AG04450 (cell line): ENCODE data around the gene APOBEC2. TPM values are rescaled to one million over a fixed set of nuclear protein-coding genes. Genes with fewer than 3 reads are reported as not detected.
A peak's percentile ranks its signal among the peaks of the same experiment; 100 is the strongest.
"Not testable (repeated sequence)": the region's sequence is repeated elsewhere in the genome, so short reads cannot be mapped to it uniquely, and the experiment has no call there.

Experiments
- CTCF ChIA-PET: fragments of 300-600, 350-600 bp; formaldehyde crosslinking; extraction: SDS; loops from one replicate; lab custom pipeline; 2022; ENCODE audit warnings: antibody characterized with exemption, inconsistent platforms; lab: Charles Lee
- POLR2A ChIA-PET: fragments of 350-600 bp; formaldehyde crosslinking; extraction: SDS; loops from one replicate; lab custom pipeline; 2021; ENCODE audit warnings: antibody characterized with exemption, inconsistent platforms; lab: Yijun Ruan, JAX
- DNase-seq: peaks from one replicate; pipeline ENCODE4 v3.0.0-alpha.2; 2011; ENCODE audit warnings: low read depth, low spot score
- H3K27ac ChIP-seq: one replicate; pipeline ENCODE4 v1.5.1; 2012; ENCODE audit warnings: low read depth, low read length, control low read depth
- H3K27me3 ChIP-seq: one replicate; pipeline ENCODE4 v1.6.0; 2012; ENCODE audit warnings: low read length; ENCODE audit not compliant: control insufficient read depth, insufficient read depth
- H3K4me3 ChIP-seq: 2 replicates; pipeline ENCODE4 v1.5.1; 2011; ENCODE audit warnings: mild to moderate bottlenecking, low read depth, low read length, control low read depth
- H3K9me3 ChIP-seq: 2 replicates; pipeline ENCODE4 v1.5.1; 2012; ENCODE audit warnings: low read length; ENCODE audit not compliant: control insufficient read depth, insufficient read depth
- polyA minus RNA-seq: library from RNA; depleted of rRNA, polyadenylated mRNA; stranded (reverse); fragments of >200 nt; gene quantifications from 2 replicates; pipeline ENCODE4 v1.2.3, GENCODE V29; 2011; rRNA and poly(A)+ RNA removed
- polyA plus RNA-seq: library from polyadenylated mRNA; depleted of rRNA; stranded (reverse); fragments of >200 nt; gene quantifications from 2 replicates; pipeline ENCODE4 v1.2.3, GENCODE V29; 2011; rRNA removed
- TF ChIP-seq, protein P1 (sequence below): IDR thresholded peaks from 2 replicates; pipeline ENCODE4 v1.5.1; 2011; ENCODE audit warnings: low read depth, low read length, control low read depth, inconsistent platforms

Gene APOBEC2
- polyA plus RNA-seq = not detected in 2 replicates
- not detected in 2 replicates for polyA minus RNA-seq

DNA sequence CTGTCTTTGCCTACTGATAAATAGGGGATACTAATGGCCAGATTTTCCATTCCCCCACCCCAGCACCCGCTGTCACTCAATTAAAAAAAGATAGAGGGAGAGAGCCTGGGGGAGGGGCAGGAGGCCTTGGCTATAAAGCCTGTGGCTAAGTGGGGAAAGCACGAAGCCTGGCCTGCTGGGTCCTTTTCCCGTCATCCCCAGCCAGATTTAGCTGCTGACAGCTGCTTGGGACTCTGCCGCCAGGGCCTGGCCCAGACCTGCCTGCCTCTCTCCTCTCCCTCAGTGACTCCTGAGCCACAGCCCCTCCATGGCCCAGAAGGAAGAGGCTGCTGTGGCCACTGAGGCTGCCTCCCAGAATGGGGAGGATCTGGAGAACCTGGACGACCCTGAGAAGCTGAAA, at the start of gene APOBEC2:
APOBEC2 (plus strand) TSS at position 162 of the 400 bp plus-strand sequence; CDS start at position 308, 146 bp downstream.
- ChIA-PET POLR2A (no interaction called here), CTCF (interaction anchor here (1.0 to 1.3 kb wide), 2 partner anchors 14 to 15 kb away, joined by 3 to 5 read pairs; partner anchors contain the start of gene UNC5CL)
- TF ChIP-seq, protein P1, sequence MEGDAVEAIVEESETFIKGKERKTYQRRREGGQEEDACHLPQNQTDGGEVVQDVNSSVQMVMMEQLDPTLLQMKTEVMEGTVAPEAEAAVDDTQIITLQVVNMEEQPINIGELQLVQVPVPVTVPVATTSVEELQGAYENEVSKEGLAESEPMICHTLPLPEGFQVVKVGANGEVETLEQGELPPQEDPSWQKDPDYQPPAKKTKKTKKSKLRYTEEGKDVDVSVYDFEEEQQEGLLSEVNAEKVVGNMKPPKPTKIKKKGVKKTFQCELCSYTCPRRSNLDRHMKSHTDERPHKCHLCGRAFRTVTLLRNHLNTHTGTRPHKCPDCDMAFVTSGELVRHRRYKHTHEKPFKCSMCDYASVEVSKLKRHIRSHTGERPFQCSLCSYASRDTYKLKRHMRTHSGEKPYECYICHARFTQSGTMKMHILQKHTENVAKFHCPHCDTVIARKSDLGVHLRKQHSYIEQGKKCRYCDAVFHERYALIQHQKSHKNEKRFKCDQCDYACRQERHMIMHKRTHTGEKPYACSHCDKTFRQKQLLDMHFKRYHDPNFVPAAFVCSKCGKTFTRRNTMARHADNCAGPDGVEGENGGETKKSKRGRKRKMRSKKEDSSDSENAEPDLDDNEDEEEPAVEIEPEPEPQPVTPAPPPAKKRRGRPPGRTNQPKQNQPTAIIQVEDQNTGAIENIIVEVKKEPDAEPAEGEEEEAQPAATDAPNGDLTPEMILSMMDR = no peak
- Histone ChIP-seq H3K4me3 (no peak within 1 kb of the TSS), H3K9me3 (no peaks in the 10 kb centered on the region), H3K27me3 (peaks cover 4% of the 10 kb centered on the region), H3K27ac (no peak within 1 kb of the TSS)
- no peak for DNase-seq

DNA sequence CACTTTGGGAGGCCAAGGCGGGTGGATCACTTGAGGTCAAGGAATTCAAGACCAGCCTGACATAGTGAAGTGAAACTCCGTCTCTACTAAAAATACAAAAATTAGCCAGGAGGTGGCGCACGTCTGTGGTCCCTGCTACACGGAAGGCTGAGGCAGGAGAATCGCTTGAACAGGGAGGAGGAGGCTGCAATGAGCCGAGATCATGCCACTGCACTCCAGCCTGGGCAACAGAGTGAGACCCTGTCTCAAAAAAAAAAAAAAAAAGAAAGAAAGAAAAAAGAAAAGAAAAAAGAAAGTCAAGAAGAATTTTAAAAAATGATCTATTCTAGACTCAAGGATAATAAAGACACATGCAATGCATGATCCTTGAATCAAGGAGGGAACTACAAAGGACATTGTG, 46.8 kb upstream of the APOBEC2 start:
- POLR2A ChIA-PET, H3K27ac ChIP-seq, H3K9me3 ChIP-seq, CTCF ChIA-PET, H3K4me3 ChIP-seq, DNase-seq: not testable (repeated sequence)
- TF ChIP-seq, protein P1 = peak; percentile 59
- peaks cover 18% of the 10 kb centered on the region for H3K27me3 ChIP-seq

DNA sequence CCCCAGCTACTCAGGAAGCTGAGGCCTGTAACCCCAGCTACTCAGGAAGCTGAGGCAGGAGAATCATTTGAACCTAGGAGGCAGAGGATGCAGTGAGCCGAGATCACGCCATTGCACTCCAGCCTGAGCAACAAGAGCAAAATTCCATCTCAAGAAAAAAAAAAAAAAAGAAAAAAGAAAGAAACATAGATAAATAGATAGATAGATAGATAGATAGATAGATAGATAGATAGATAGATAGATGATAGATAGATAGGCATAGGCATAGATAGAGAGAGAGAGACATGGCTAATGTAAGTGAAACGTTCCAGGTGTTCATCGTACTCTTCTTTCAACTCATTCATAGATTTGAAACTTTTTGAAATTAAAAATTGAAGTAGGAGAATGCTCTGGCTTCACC, 46.0 kb upstream of the APOBEC2 start:
- H3K9me3 ChIP-seq, POLR2A ChIA-PET, H3K4me3 ChIP-seq, H3K27ac ChIP-seq, CTCF ChIA-PET, DNase-seq: not testable (repeated sequence)
- peaks cover 19% of the 10 kb centered on the region for H3K27me3 ChIP-seq

DNA sequence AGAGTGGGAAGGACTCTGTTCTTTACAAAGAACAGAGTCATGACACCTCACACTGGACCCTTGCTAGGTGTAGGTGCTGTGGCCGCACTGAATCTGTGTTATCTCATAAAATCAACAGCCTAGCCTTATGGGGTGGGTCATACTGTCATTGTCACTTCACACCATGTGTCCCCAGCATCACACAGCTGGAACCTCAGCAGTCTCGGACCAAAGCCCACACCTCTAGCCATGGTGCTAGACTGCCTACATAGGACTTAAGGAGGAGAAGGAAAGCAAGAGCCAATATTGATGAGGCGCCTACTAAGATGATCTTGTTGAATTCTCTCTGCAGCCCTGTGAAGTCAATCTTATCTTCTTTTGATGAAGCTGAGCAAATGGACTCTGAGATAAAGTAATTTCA, 45.0 kb upstream of the APOBEC2 start:
- TF ChIP-seq, protein P1 = no peak
- ChIA-PET POLR2A (no interaction called here), CTCF (interaction anchor here (0.6 to 2.5 kb wide), 4 partner anchors 10 to 28 kb away, joined by 3 to 12 read pairs (median 4); no protein-coding TSS in a partner anchor)
- H3K9me3 ChIP-seq = no peaks in the 10 kb centered on the region
- DNase-seq = no peak
- H3K27me3 ChIP-seq = peaks cover 14% of the 10 kb centered on the region
- no peak overlapping the region for H3K27ac ChIP-seq
- H3K4me3 ChIP-seq = no peak overlapping the region

DNA sequence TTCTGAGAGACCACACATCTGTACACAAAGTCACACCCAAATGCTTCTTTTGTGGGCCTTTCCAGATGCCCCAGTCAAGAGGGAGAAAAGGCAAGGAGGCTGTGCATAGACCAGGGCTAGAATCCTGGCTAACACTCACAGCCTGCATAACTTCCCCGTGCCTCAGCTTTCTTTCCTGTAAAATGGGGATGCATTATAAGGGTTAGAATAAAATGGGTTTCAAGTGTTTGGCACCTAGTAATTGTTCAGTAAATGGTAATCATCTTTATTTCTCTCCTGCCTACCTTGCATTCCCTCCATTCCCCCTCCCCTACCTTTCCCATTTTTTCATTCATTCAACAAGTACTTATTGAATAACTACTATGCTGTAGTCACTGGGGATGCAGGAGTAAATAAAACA, 43.3 kb upstream of the APOBEC2 start:
- no peak overlapping the region for H3K4me3 ChIP-seq
- CTCF ChIA-PET = interaction anchor here (1.2 to 2.5 kb wide), 2 partner anchors 9 to 18 kb away, joined by 4 to 12 read pairs; no protein-coding TSS in a partner anchor
- H3K27ac ChIP-seq = no peak overlapping the region
- TF ChIP-seq, protein P1 = no peak
- POLR2A ChIA-PET = no interaction called here
- H3K9me3 ChIP-seq = no peaks in the 10 kb centered on the region
- peaks cover 8% of the 10 kb centered on the region for H3K27me3 ChIP-seq
- DNase-seq = no peak
